SK-N-MC (cell line): ENCODE measurements around the gene PIK3CD.

Source experiments
- EZH2 ChIP-seq: fragments of 200-600 bp; sonication (generic); IDR thresholded peaks from one replicate; pipeline ENCODE4 v1.6.1; 2017; ENCODE audit warnings: antibody characterized with exemption
- POLR2AphosphoS5 ChIP-seq: IDR thresholded peaks from 2 replicates; pipeline ENCODE4 v1.6.1; 2012; ENCODE audit warnings: mild to moderate bottlenecking, low read depth, low read length, borderline replicate concordance

DNA sequence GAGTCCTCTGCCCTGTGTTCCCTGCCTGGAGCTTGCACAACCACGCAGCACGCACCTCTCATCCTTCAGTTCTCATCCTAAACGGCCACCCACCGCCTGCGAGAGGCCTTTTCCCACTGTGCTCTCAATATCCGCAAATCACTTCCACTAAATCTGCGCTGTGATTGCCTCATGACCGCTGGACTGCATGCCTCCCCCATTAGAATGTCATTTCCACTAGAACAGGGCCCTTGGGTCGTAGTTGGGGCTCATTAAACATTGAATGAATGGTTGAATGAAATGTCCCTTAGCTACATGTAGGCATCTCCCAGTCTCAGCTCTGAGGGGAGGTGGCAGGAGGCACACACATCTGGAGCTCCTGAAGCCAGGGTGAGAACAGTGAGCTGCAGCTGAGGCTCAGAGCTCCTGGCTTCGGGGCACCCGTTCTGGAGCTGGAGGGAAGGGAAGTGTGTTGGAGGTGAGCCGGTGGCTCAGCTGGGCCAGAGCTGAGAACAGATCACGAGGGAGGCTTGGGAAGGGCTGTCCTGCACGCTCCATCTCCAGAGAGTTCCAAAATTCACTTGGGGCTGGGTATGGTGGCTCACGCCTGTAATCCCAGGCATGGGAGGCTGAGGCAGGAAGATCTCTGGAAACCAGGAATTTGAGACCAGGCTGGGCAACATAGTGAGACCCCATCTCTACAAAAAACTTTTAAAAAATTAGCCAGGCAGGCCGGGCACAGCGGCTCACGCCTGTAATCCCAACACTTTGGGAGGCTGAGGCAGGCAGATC, 32.4 kb upstream of the PIK3CD start:
- TF ChIP-seq EZH2, result no peak
- no peak for TF ChIP-seq POLR2AphosphoS5
